GM19239 (cell line): ENCODE data around the gene NHERF1.

ENCODE experiments used
- DNase-seq: peaks from one replicate; pipeline ENCODE4 v3.0.0; 2011; ENCODE audit warnings: low spot score; ENCODE audit not compliant: insufficient read length
- FAIRE-seq: peaks from 2 replicates; lab custom pipeline; 2011; peaks lifted over from hg19 to GRCh38; lab: Jason Lieb, UNC

Gene NHERF1

GRCh38 chr17:74746922-74747321 lies 1.5 kb upstream of the NHERF1 start:
- no peak for FAIRE-seq
- DNase-seq = no peak

GRCh38 chr17:74748279-74748528 lies 224 bp upstream of the NHERF1 start:
- DNase-seq (no peak), FAIRE-seq (no peak)

GRCh38 chr17:74749279-74750038 lies 1.0 kb downstream of the NHERF1 start:
- DNase-seq (no peak), FAIRE-seq (no peak)

GRCh38 chr17:74750039-74750326 lies 1.6 kb downstream of the NHERF1 start:
- DNase-seq = no peak
- FAIRE-seq = no peak

- no peak for DNase-seq
- no peak for FAIRE-seq
Observed at GRCh38 chr17:74750327-74751069, 2.1 kb downstream of the NHERF1 start.

- FAIRE-seq (no peak), DNase-seq (no peak)
Observed at GRCh38 chr17:74752415-74752814, 4.0 kb downstream of the NHERF1 start.

- DNase-seq (no peak), FAIRE-seq (no peak)
Observed at GRCh38 chr17:74752822-74753401, 4.5 kb downstream of the NHERF1 start.

GRCh38 chr17:74754832-74755231 lies 6.4 kb downstream of the NHERF1 start:
- FAIRE-seq (no peak), DNase-seq (no peak)

GRCh38 chr17:74755533-74755932 lies 7.1 kb downstream of the NHERF1 start:
- no peak for FAIRE-seq
- DNase-seq = no peak

- no peak for DNase-seq
- no peak for FAIRE-seq
Observed at GRCh38 chr17:74756891-74757290, 8.5 kb downstream of the NHERF1 start.

- FAIRE-seq (no peak), DNase-seq (no peak)
Observed at GRCh38 chr17:74757502-74757901, 9.1 kb downstream of the NHERF1 start.

- DNase-seq (no peak), FAIRE-seq (no peak)
Observed at GRCh38 chr17:74757931-74758847, 9.8 kb downstream of the NHERF1 start.

GRCh38 chr17:74758848-74759168 lies 10.4 kb downstream of the NHERF1 start:
- no peak for DNase-seq
- FAIRE-seq = no peak

GRCh38 chr17:74759243-74759801 lies 10.9 kb downstream of the NHERF1 start:
- FAIRE-seq (peak; percentile 91), DNase-seq (peak; percentile 88)

GRCh38 chr17:74759941-74760340 lies 11.5 kb downstream of the NHERF1 start:
- FAIRE-seq (no peak), DNase-seq (no peak)

- DNase-seq = no peak
- FAIRE-seq = no peak
Observed at GRCh38 chr17:74760404-74761105, 12.1 kb downstream of the NHERF1 start.

- DNase-seq (no peak), FAIRE-seq (no peak)
Observed at GRCh38 chr17:74761419-74761818, 13.0 kb downstream of the NHERF1 start.

- DNase-seq (no peak), FAIRE-seq (no peak)
Observed at GRCh38 chr17:74761931-74762330, 13.5 kb downstream of the NHERF1 start.

GRCh38 chr17:74763565-74764387 lies 15.3 kb downstream of the NHERF1 start:
- no peak for FAIRE-seq
- no peak for DNase-seq
